Measurements from ENCODE around the gene ATP10A. TPM values are rescaled to one million over a fixed set of nuclear protein-coding genes. Genes with fewer than 3 reads are reported as not detected.

ATP10A gene
- total RNA-seq, 1 donor from 2014 or later = 71.9 TPM

DNA sequence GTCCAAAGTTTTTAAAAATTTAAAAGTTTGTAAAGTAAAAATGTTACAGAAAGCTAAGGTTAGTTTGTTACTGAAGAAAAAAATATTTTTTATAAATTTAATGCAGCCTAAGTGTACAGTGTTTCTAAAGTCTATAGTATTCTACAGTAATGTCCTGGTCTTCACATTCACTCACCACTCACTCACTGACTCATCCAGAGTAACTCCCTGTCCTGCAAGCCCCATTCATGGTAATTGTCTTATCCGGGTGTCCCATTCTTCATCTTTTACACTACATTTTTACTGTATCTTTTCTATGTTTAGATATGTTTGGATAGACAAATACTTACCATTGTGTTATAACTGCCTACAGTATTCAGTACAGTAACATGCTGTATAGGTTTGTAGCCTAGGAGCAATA, 36.7 kb upstream of the ATP10A start:
- H3K4me3 Mint-ChIP-seq (ENCODE audit: unreplicated experiment) = no peak overlapping the region
- H3K4me1 Mint-ChIP-seq (ENCODE audit: unreplicated experiment) = peaks cover 14% of the 10 kb centered on the region
- H3K9me3 Mint-ChIP-seq (ENCODE audit: unreplicated experiment) = peaks cover 5% of the 10 kb centered on the region
- DNase-seq (ENCODE audit: extremely low spot score, unreplicated experiment) = no peak
- no peak overlapping the region for H3K27ac Mint-ChIP-seq (ENCODE audit: unreplicated experiment)
- TF ChIP-seq, protein P1, sequence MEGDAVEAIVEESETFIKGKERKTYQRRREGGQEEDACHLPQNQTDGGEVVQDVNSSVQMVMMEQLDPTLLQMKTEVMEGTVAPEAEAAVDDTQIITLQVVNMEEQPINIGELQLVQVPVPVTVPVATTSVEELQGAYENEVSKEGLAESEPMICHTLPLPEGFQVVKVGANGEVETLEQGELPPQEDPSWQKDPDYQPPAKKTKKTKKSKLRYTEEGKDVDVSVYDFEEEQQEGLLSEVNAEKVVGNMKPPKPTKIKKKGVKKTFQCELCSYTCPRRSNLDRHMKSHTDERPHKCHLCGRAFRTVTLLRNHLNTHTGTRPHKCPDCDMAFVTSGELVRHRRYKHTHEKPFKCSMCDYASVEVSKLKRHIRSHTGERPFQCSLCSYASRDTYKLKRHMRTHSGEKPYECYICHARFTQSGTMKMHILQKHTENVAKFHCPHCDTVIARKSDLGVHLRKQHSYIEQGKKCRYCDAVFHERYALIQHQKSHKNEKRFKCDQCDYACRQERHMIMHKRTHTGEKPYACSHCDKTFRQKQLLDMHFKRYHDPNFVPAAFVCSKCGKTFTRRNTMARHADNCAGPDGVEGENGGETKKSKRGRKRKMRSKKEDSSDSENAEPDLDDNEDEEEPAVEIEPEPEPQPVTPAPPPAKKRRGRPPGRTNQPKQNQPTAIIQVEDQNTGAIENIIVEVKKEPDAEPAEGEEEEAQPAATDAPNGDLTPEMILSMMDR (IDR thresholded peaks at IDR 0.05) = no peak
- H3K27me3 Mint-ChIP-seq (ENCODE audit: unreplicated experiment) = no peaks in the 10 kb centered on the region
- H3K36me3 Mint-ChIP-seq (ENCODE audit: unreplicated experiment) = no peaks in the 10 kb centered on the region

DNA sequence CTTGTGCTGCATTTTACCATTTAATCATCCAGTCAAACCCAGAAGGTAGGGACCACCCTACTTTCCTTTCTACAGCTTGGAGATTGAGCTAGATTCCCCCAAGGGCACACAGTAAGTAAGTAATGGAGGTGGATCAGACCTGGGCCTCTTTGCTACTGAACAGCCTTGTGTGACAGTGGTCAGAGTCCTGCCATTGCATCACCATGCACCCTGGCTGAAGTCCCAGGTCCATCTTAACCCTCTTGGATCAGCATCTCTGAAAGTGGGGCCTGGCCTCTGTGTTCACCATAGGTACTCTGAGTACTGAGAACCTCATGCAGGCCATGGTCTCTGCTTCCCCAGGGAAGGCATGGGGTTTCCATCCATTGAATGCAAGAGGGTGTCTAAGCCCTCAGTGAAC, 34.5 kb upstream of the ATP10A start:
- Mint-ChIP-seq H3K27me3 (ENCODE audit: unreplicated experiment) (no peaks in the 10 kb centered on the region), H3K4me1 (ENCODE audit: unreplicated experiment) (peaks cover 3% of the 10 kb centered on the region), H3K9me3 (ENCODE audit: unreplicated experiment) (peaks cover 11% of the 10 kb centered on the region), H3K4me3 (ENCODE audit: unreplicated experiment) (no peak overlapping the region), H3K27ac (ENCODE audit: unreplicated experiment) (no peak overlapping the region), H3K36me3 (ENCODE audit: unreplicated experiment) (no peaks in the 10 kb centered on the region)
- DNase-seq (ENCODE audit: extremely low spot score, unreplicated experiment) = no peak
- TF ChIP-seq, protein P1 (IDR thresholded peaks at IDR 0.05) = no peak

DNA sequence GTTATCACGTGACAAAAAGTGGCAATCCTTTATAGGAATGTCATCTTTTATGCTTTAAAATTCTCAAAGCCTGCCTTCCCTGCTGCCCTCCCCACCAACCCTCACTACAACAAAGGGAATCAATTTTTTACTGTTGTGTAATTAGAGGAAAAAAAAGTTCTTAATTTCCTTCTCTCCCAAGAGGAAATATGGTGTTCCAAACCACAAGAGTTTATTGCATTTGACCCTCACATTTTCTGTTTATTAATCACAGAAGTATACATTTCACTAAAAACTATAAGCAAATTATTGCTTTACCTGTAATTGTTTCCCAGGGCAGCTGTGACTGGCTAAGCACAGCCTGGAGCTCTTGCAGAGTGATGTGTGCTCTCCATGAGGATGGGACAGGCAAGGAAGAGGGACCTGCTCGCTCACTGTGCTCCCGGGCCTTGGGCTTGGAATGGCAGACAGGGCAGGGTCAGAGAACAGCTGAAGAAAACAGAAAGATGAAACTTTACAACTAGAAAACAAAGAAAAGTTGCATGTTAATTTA, 31.3 kb upstream of the ATP10A start:
- TF ChIP-seq, protein P1 (IDR thresholded peaks at IDR 0.05) = no peak
- H3K36me3 Mint-ChIP-seq (ENCODE audit: unreplicated experiment) = no peaks in the 10 kb centered on the region
- no peak overlapping the region for H3K4me3 Mint-ChIP-seq (ENCODE audit: unreplicated experiment)
- H3K27ac Mint-ChIP-seq (ENCODE audit: unreplicated experiment) = no peak overlapping the region
- H3K4me1 Mint-ChIP-seq (ENCODE audit: unreplicated experiment) = peaks cover 4% of the 10 kb centered on the region
- no peaks in the 10 kb centered on the region for H3K27me3 Mint-ChIP-seq (ENCODE audit: unreplicated experiment)
- H3K9me3 Mint-ChIP-seq (ENCODE audit: unreplicated experiment) = peaks cover 11% of the 10 kb centered on the region
- no peak for DNase-seq (ENCODE audit: extremely low spot score, unreplicated experiment)

DNA sequence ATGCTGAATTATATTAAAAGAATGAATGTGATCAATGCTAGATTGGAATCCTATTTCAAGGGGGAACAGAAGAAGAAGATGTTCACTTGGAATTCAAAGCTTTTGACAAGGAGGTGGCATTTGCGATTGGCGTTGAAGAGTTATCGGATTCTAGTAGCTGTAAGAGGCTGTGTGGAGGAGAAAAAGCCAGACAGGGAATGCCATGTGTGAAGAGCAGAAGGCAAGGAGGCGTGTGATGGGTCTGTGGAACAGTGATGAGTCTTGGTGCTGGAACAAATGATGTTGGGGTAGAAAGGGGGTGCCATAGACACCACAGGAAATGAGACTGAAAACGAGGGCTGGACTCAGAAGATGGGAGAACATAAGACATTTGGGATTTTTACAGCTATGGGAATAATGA, 30.5 kb upstream of the ATP10A start:
- no peaks in the 10 kb centered on the region for H3K27me3 Mint-ChIP-seq (ENCODE audit: unreplicated experiment)
- TF ChIP-seq, protein P1 (IDR thresholded peaks at IDR 0.05) = no peak
- no peak overlapping the region for H3K4me3 Mint-ChIP-seq (ENCODE audit: unreplicated experiment)
- no peak for DNase-seq (ENCODE audit: extremely low spot score, unreplicated experiment)
- H3K36me3 Mint-ChIP-seq (ENCODE audit: unreplicated experiment) = no peaks in the 10 kb centered on the region
- H3K4me1 Mint-ChIP-seq (ENCODE audit: unreplicated experiment) = peaks cover 4% of the 10 kb centered on the region
- peaks cover 11% of the 10 kb centered on the region for H3K9me3 Mint-ChIP-seq (ENCODE audit: unreplicated experiment)
- H3K27ac Mint-ChIP-seq (ENCODE audit: unreplicated experiment) = no peak overlapping the region

DNA sequence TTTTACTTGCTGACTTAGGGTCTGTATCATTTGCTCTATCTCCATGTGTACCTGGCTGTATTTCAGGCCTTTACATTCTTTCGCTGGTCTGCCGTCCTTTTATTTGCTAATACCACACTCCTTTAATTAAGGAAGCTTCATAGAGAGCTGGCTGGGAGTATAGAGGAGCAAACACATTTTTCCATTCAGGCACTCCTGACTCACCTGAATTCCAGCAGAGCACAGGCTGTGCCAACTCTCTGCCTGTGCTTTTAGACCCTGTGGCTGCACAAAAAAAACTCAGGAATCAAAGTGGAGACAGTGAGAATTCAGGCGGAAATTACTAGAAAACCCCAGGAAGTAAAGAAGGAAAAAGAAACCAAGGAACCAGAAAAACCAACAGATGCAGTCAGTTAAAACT, 29.0 kb upstream of the ATP10A start:
- no peak for DNase-seq (ENCODE audit: extremely low spot score, unreplicated experiment)
- no peak overlapping the region for H3K27ac Mint-ChIP-seq (ENCODE audit: unreplicated experiment)
- H3K4me3 Mint-ChIP-seq (ENCODE audit: unreplicated experiment) = no peak overlapping the region
- H3K36me3 Mint-ChIP-seq (ENCODE audit: unreplicated experiment) = no peaks in the 10 kb centered on the region
- TF ChIP-seq, protein P1 (IDR thresholded peaks at IDR 0.05) = no peak
- peaks cover 4% of the 10 kb centered on the region for H3K4me1 Mint-ChIP-seq (ENCODE audit: unreplicated experiment)
- peaks cover 11% of the 10 kb centered on the region for H3K9me3 Mint-ChIP-seq (ENCODE audit: unreplicated experiment)
- no peaks in the 10 kb centered on the region for H3K27me3 Mint-ChIP-seq (ENCODE audit: unreplicated experiment)

Data from osteocyte (in vitro differentiated cells).